NCI-H510A treated with DMSO at 0.1 percent for 48 hours (cell line): ENCODE data around the gene SLC29A4.
"Not testable (repeated sequence)": the region's sequence is repeated elsewhere in the genome, so short reads cannot be mapped to it uniquely, and the experiment has no call there.

Source experiments
- DNase-seq: peaks from one replicate; lab custom pipeline; 2025; lab: John Stamatoyannopoulos, UW

SLC29A4 gene

GRCh38 chr7:5296015-5296610 lies 13.4 kb downstream of the SLC29A4 start:
- DNase-seq, result no peak

- DNase-seq, result no peak
Observed at GRCh38 chr7:5296611-5297226, 14.0 kb downstream of the SLC29A4 start.

- DNase-seq, result no peak
Observed at GRCh38 chr7:5300366-5300765, 17.6 kb downstream of the SLC29A4 start.

- DNase-seq, result no peak
Observed at GRCh38 chr7:5302577-5302976, 19.8 kb downstream of the SLC29A4 start.

- no peak for DNase-seq
Observed at GRCh38 chr7:5303061-5303460, 20.3 kb downstream of the SLC29A4 start.

- no peak for DNase-seq
Observed at GRCh38 chr7:5303591-5304505, 21.1 kb downstream of the SLC29A4 start.

- DNase-seq, result not testable (repeated sequence)
Observed at GRCh38 chr7:5305050-5305449, 22.3 kb downstream of the SLC29A4 start.

GRCh38 chr7:5307221-5308142 lies 24.7 kb downstream of the SLC29A4 start:
- not testable (repeated sequence) for DNase-seq

GRCh38 chr7:5309146-5309545 lies 26.4 kb downstream of the SLC29A4 start:
- no peak for DNase-seq

- DNase-seq, result no peak
Observed at GRCh38 chr7:5310822-5311405, 28.2 kb downstream of the SLC29A4 start.

GRCh38 chr7:5312276-5313070 lies 29.7 kb downstream of the SLC29A4 start:
- DNase-seq, result not testable (repeated sequence)

GRCh38 chr7:5313076-5313885 lies 30.5 kb downstream of the SLC29A4 start:
- DNase-seq, result not testable (repeated sequence)

GRCh38 chr7:5314864-5315263 lies 32.1 kb downstream of the SLC29A4 start:
- DNase-seq, result no peak

- DNase-seq, result no peak
Observed at GRCh38 chr7:5315761-5316160, 33.0 kb downstream of the SLC29A4 start.

- not testable (repeated sequence) for DNase-seq
Observed at GRCh38 chr7:5318613-5319012, 35.9 kb downstream of the SLC29A4 start.

- no peak for DNase-seq
Observed at GRCh38 chr7:5320391-5320790, 37.6 kb downstream of the SLC29A4 start.

- DNase-seq, result no peak
Observed at GRCh38 chr7:5320802-5321396, 38.2 kb downstream of the SLC29A4 start.

GRCh38 chr7:5322621-5323410 lies 40.1 kb downstream of the SLC29A4 start:
- DNase-seq, result no peak
